ENCODE results near the gene MARF1. TPM values are rescaled to one million over a fixed set of nuclear protein-coding genes. Genes with fewer than 3 reads are reported as not detected.
"Not testable (repeated sequence)": the region's sequence is repeated elsewhere in the genome, so short reads cannot be mapped to it uniquely, and the experiment has no call there.

Gene MARF1
- total RNA-seq, 2 donors from 2014 or later, result 85.0 to 120 TPM

DNA sequence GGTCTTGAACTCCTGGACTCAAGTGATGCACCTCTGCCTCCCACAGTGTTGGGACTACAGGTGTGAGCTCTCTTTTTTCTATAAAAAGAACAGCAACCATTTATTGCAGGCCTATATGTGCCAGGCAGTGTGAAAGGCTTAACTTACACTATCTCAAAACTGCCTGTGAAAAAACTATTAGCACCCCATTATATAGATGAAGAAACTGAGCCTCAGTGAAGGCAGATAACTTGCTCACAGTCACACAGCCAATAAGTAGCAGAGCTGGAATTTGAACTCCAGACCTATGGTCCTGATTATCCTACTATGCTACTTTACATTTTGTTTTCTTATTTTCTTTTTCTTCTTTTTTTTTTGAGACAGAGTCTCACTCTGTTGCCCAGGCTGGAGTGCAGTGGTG is 22.2 kb upstream of the MARF1 start:
- ATAC-seq (replicated peaks), result no peak
- H3K27ac Mint-ChIP-seq, result no peak overlapping the region
- H3K27me3 Mint-ChIP-seq, result no peaks in the 10 kb centered on the region
- no peak overlapping the region for H3K4me3 Mint-ChIP-seq
- peaks cover 15% of the 10 kb centered on the region for H3K4me1 Mint-ChIP-seq
- H3K9me3 Mint-ChIP-seq, result no peaks in the 10 kb centered on the region
- peaks cover 100% of the 10 kb centered on the region for H3K36me3 Mint-ChIP-seq (ENCODE audit: low read depth)

GRCh38 chr16:15660203-15660601 is 17.2 kb upstream of the MARF1 start:
- H3K27ac Mint-ChIP-seq, result peak overlapping the region; percentile 23

DNA sequence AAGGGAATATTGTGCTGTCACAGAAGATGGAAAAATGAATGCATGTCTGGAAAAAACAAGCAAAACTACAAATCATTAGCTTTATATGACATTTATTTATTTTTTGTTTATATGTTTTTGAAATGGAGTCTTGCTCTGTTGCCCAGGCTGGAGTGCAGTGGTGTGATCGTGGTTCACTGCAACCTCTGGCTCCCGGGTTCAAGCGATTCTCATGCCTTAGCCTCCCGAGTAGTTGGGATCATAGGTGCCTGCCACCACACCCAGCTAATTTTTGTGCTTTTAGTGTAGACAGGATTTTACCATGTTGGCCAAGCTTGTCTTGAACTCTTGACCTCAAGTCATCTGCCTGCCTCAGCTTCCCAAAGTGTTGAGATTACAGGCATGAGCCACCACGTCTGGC is 15.6 kb upstream of the MARF1 start:
- H3K27ac Mint-ChIP-seq, result peak overlapping the region; percentile 60
- peak overlapping the region; percentile 35 for H3K4me3 Mint-ChIP-seq
- H3K9me3 Mint-ChIP-seq, result no peaks in the 10 kb centered on the region
- no peak for ATAC-seq (replicated peaks)
- peaks cover 22% of the 10 kb centered on the region for H3K4me1 Mint-ChIP-seq
- no peaks in the 10 kb centered on the region for H3K27me3 Mint-ChIP-seq
- peaks cover 73% of the 10 kb centered on the region for H3K36me3 Mint-ChIP-seq (ENCODE audit: low read depth)

More at GRCh38 chr16:15660203-15660601, 17.2 kb upstream of the MARF1 start:
- ATAC-seq (replicated peaks), result no peak
- no peak overlapping the region for H3K4me3 Mint-ChIP-seq
- no peaks in the 10 kb centered on the region for H3K27me3 Mint-ChIP-seq
- peaks cover 81% of the 10 kb centered on the region for H3K36me3 Mint-ChIP-seq (ENCODE audit: low read depth)
- H3K4me1 Mint-ChIP-seq, result peaks cover 22% of the 10 kb centered on the region
- H3K9me3 Mint-ChIP-seq, result no peaks in the 10 kb centered on the region

DNA sequence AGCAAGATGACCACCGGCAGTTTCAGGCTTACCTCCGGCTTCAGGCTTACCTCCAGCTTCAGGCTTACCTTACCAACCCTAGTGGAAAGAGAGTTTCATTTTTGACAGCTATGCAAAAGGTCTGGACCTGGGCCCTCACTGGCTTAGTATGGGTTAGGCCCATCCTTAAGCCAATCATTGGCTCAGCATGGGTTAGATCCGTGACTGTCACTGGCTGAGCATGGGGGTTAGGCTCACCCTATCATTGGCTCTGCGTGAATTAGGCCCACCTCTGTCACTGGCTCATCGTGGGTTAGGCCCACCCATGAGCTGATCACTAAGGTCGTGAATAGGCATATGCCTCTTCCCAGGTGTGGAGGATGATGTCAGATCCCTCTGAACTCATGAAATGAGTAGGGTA is 15.2 kb upstream of the MARF1 start:
- Mint-ChIP-seq H3K4me1 (peaks cover 24% of the 10 kb centered on the region), H3K4me3 (no peak overlapping the region), H3K36me3 (ENCODE audit: low read depth) (peaks cover 73% of the 10 kb centered on the region), H3K27me3 (no peaks in the 10 kb centered on the region), H3K27ac (peak overlapping the region; percentile 74), H3K9me3 (no peaks in the 10 kb centered on the region)
- no peak for ATAC-seq (replicated peaks)

DNA sequence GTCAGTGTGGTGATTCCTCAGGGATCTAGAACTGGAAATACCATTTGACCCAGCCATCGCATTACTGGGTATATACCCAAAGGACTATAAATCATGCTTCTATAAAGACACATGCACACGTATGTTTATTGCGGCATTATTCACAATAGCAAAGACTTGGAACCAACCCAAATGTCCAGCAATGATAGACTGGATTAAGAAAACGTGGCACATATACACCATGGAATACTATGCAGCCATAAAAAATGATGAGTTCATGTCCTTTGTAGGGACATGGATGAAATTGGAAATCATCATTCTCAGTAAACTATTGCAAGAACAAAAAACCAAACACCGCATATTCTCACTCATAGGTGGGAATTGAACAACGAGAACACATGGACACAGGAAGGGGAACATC is 12.6 kb upstream of the MARF1 start:
- not testable (repeated sequence) for ATAC-seq (replicated peaks); H3K27ac Mint-ChIP-seq; H3K4me3 Mint-ChIP-seq; H3K27me3 Mint-ChIP-seq; H3K9me3 Mint-ChIP-seq
- peaks cover 21% of the 10 kb centered on the region for H3K4me1 Mint-ChIP-seq
- peaks cover 73% of the 10 kb centered on the region for H3K36me3 Mint-ChIP-seq (ENCODE audit: low read depth)

DNA sequence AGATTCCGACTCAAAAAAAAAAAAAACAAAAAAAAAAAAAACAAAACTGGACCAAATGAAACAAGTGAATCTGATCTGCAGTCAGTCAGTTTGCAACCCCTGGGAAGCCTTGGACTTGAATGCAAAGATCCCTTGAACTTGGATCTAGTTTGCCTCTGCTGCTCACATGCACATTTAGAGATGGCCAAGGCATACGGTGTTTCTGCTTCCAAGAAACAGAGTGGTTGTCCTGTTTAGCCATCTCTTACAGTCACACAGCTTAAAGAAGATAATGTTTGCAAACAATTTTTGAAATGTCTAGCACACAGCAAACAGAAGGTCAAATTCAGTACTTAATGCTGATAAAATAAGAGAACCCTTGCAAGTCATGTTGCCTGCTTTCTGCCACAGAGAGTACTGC is 11.6 kb upstream of the MARF1 start:
- no peaks in the 10 kb centered on the region for H3K9me3 Mint-ChIP-seq
- no peak overlapping the region for H3K4me3 Mint-ChIP-seq
- peaks cover 67% of the 10 kb centered on the region for H3K36me3 Mint-ChIP-seq (ENCODE audit: low read depth)
- H3K4me1 Mint-ChIP-seq, result peaks cover 18% of the 10 kb centered on the region
- no peak for ATAC-seq (replicated peaks)
- H3K27ac Mint-ChIP-seq, result no peak overlapping the region
- no peaks in the 10 kb centered on the region for H3K27me3 Mint-ChIP-seq

DNA sequence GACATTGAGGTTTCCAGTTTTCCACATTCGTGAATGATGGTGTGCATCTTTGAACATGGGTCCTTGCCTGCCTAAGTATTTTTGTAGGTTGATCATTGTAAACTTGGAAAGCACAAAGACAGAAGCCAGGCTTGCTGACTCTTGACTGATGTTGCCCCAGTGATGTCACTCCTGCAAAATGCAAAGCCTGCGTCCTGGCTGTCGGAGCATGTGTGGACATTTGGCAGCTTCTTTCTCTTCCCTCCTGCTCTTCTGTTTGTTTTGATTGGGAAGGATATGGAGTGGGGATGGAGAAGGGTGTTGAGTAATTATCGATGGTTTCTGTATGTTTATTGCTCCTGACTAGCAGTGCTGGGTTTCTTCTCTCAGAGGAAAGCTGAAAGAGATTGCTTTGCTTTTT is 10.3 kb upstream of the MARF1 start:
- H3K27me3 Mint-ChIP-seq, result no peaks in the 10 kb centered on the region
- peaks cover 12% of the 10 kb centered on the region for H3K4me1 Mint-ChIP-seq
- H3K4me3 Mint-ChIP-seq, result peak overlapping the region; percentile 99
- no peak for ATAC-seq (replicated peaks)
- no peaks in the 10 kb centered on the region for H3K9me3 Mint-ChIP-seq
- peak overlapping the region; percentile 21 for H3K27ac Mint-ChIP-seq
- H3K36me3 Mint-ChIP-seq (ENCODE audit: low read depth), result peaks cover 61% of the 10 kb centered on the region

- peak overlapping the region; percentile 21 for H3K27ac Mint-ChIP-seq
- ATAC-seq (replicated peaks), result no peak
- H3K36me3 Mint-ChIP-seq (ENCODE audit: low read depth), result peaks cover 57% of the 10 kb centered on the region
- H3K4me1 Mint-ChIP-seq, result peaks cover 7% of the 10 kb centered on the region
- no peaks in the 10 kb centered on the region for H3K27me3 Mint-ChIP-seq
- H3K4me3 Mint-ChIP-seq, result peak overlapping the region; percentile 99
- H3K9me3 Mint-ChIP-seq, result no peaks in the 10 kb centered on the region
These were observed 9.5 kb upstream of the MARF1 start for GRCh38 chr16:15652293-15653001.

- ATAC-seq (replicated peaks), result peak; percentile 70
- Mint-ChIP-seq H3K27me3 (no peaks in the 10 kb centered on the region), H3K36me3 (ENCODE audit: low read depth) (peaks cover 42% of the 10 kb centered on the region), H3K4me1 (peaks cover 7% of the 10 kb centered on the region), H3K27ac (peak overlapping the region; percentile 91), H3K9me3 (no peaks in the 10 kb centered on the region), H3K4me3 (peak overlapping the region; percentile 99)
These were observed 7.8 kb upstream of the MARF1 start for GRCh38 chr16:15650698-15651171.

GRCh38 chr16:15650019-15650697 is 7.2 kb upstream of the MARF1 start, which contains the start of gene NDE1:
Gene NDE1 (plus strand): TSS chr16:15650245. CDS start chr16:15664779, 14,534 bp downstream.
- peak within 1 kb of the TSS; percentile 91 for H3K27ac Mint-ChIP-seq
- no peaks in the 10 kb centered on the region for H3K27me3 Mint-ChIP-seq
- H3K9me3 Mint-ChIP-seq, result no peaks in the 10 kb centered on the region
- peak within 1 kb of the TSS; percentile 99 for H3K4me3 Mint-ChIP-seq
- peak; percentile 96 for ATAC-seq (replicated peaks)
- peaks cover 7% of the 10 kb centered on the region for H3K4me1 Mint-ChIP-seq
- peaks cover 42% of the 10 kb centered on the region for H3K36me3 Mint-ChIP-seq (ENCODE audit: low read depth)

DNA sequence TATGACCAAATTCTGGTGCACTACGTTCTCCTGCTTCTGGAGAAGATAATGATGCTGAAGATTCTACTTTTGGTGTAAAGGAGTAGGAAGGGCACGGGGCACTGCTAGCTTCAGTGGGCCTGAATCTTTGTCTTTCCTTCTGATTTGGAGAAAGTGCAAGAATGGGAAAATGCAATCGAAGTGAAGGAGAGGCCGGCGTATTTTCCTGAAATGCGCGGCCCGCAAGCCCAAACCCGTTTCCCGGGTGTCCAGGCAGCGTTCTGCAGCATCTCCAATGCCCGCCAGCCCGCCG is 6.7 kb upstream of the MARF1 start:
- H3K4me3 Mint-ChIP-seq, result peak overlapping the region; percentile 99
- no peak for ATAC-seq (replicated peaks)
- H3K27me3 Mint-ChIP-seq, result no peaks in the 10 kb centered on the region
- peaks cover 7% of the 10 kb centered on the region for H3K4me1 Mint-ChIP-seq
- H3K27ac Mint-ChIP-seq, result peak overlapping the region; percentile 54
- no peaks in the 10 kb centered on the region for H3K9me3 Mint-ChIP-seq
- peaks cover 42% of the 10 kb centered on the region for H3K36me3 Mint-ChIP-seq (ENCODE audit: low read depth)

- not testable (repeated sequence) for ATAC-seq (replicated peaks); H3K4me1 Mint-ChIP-seq; H3K27me3 Mint-ChIP-seq; H3K9me3 Mint-ChIP-seq
- Mint-ChIP-seq H3K27ac (peak overlapping the region; percentile 54), H3K36me3 (ENCODE audit: low read depth) (peaks cover 42% of the 10 kb centered on the region), H3K4me3 (peak overlapping the region; percentile 99)
These were observed 6.4 kb upstream of the MARF1 start for GRCh38 chr16:15649311-15649710.

GRCh38 chr16:15648135-15648730 is 5.3 kb upstream of the MARF1 start:
- Mint-ChIP-seq H3K36me3 (ENCODE audit: low read depth) (peaks cover 31% of the 10 kb centered on the region), H3K27me3 (no peaks in the 10 kb centered on the region), H3K27ac (no peak overlapping the region), H3K4me1 (peaks cover 6% of the 10 kb centered on the region), H3K4me3 (no peak overlapping the region), H3K9me3 (no peaks in the 10 kb centered on the region)
- ATAC-seq (replicated peaks), result no peak

DNA sequence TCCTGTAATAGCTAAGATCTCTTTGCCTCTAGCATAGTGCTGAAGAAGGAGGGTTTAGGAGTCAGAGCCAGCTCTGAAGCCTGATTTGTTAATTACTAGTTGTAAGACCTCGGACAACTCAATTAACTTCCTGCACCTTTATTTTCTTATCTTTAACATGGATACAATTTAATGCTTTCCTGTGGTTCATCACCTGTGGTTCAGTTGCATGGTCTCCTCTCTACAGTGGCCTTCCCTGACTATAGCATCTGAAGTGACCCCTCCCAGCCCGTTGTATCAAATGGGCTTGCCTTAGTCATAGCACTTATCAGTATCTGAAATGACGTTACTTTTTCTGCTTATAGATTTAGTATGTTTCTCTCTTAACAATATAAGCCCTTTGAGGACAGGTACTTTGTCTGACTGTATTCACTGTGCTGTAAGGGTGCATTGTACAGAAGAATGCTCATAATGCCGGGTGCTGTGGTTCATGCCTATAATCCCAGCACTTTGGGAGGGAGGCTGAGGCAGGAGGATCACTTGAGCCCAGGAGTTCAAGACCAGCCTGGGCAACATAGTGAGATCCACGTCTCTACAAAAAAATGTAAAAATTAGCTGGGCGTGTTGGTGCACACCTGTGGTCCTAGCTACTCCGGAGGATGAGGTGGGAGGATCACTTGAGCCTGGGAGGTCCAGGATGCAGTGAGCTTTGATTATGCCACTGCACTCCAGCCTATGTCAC is 4.5 kb upstream of the MARF1 start:
- no peaks in the 10 kb centered on the region for H3K27me3 Mint-ChIP-seq
- H3K36me3 Mint-ChIP-seq (ENCODE audit: low read depth), result peaks cover 23% of the 10 kb centered on the region
- no peaks in the 10 kb centered on the region for H3K9me3 Mint-ChIP-seq
- H3K4me3 Mint-ChIP-seq, result no peak overlapping the region
- no peaks in the 10 kb centered on the region for H3K4me1 Mint-ChIP-seq
- H3K27ac Mint-ChIP-seq, result no peak overlapping the region
- no peak for ATAC-seq (replicated peaks)
